Measurements from ENCODE around the gene SLC2A9.

SLC2A9 gene

DNA sequence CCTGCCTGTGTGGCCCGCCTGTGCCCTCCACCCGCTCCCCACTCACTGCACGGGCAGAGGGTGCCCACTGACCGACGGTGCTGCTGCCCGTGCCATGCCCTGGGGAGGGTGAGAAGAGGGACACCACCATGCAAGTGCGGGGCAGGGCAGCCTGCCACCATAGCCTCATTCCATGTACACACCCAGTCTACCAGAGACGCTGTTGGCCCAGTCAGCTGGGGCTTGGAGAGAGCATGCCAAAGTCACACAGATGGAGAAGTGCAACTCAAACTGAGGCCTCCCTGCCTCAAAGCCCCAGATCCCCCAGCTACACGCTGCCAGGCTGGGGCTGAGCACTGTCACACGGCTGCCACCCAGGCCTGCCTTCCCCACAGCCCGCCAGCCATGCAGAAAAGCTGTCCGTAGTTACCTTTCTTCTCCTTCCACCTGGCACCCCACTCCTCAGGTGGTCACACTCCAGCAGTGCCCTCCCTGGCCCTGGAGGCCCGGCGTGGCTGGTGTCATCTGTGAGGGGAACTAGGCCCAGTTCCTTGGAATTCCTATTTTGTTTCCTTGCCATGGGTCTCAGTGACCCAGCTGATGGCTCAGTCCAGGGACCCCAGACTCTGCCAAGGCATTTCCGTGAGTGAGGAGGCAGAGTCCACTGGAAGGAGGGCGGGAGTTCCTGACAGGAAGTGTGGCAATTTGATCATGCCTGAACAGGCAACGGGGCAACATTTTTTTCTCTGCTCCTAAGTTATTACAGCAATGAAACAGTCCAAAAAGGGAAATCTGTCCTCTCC lies at the start of gene SLC2A9:
Gene SLC2A9 (minus strand): TSS at position 627 of the 782 bp plus-strand sequence. CDS start 68 bp downstream, at position 559.
- no peak for DNase-seq (ENCODE audit: low read depth in 2 of 2, low spot score in 1 of 2)

GRCh38 chr4:10069075-10069642 lies 47.9 kb upstream of the SLC2A9 start:
- DNase-seq (ENCODE audit: low read depth in 2 of 2, low spot score in 1 of 2) = no peak

- no peak for DNase-seq (ENCODE audit: low read depth in 2 of 2, low spot score in 1 of 2)
These were observed 45.7 kb upstream of the SLC2A9 start for GRCh38 chr4:10066670-10067651.

DNA sequence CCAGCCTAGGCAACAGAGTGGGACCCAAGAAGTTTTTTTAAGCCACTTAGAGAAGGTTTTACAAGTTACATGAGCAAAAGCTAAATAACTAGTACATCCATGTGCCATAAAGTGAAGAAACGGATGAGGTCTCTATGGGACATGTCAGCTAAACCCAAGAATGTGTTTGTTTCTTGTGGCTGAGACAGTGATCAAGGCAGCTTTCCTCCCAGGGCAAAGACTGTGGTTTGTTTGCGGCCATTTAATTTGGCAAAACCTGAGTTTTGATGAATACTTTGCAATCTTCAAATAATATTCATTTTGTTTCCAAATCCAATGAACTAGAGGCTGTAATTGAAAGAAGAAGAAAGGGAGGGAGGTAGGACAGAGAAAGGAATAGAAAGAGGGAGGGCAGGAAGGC lies 44.9 kb upstream of the SLC2A9 start:
- DNase-seq (ENCODE audit: low read depth in 2 of 2, low spot score in 1 of 2) = no peak

GRCh38 chr4:10063544-10064300 lies 42.4 kb upstream of the SLC2A9 start:
- DNase-seq (ENCODE audit: low read depth in 2 of 2, low spot score in 1 of 2) = no peak

GRCh38 chr4:10061650-10062415 lies 40.5 kb upstream of the SLC2A9 start:
- DNase-seq (ENCODE audit: low read depth in 2 of 2, low spot score in 1 of 2) = no peak

DNA sequence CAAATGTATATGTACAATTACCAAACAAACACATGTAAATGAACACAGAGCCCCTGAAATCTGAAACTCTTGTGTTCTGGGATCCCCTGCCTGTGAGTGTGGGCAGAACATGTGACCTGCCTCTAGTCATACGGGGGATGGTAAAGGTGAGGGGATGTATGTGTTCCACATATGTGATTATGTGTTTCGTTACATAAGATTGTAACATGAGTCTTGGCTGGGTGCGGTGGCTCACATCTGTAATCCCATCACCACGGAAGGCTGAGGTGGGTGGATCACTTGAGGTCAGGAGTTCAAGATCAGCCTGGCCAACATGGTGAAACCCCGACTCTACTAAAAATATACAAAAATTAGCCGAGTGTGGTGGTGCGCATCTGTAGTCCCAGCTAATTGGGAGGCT lies 37.1 kb upstream of the SLC2A9 start:
- no peak for DNase-seq (ENCODE audit: low read depth in 2 of 2, low spot score in 1 of 2)

- DNase-seq (ENCODE audit: low read depth in 2 of 2, low spot score in 1 of 2) = no peak
These were observed 35.7 kb upstream of the SLC2A9 start for GRCh38 chr4:10057023-10057395.

- DNase-seq (ENCODE audit: low read depth in 2 of 2, low spot score in 1 of 2) = no peak
These were observed 35.2 kb upstream of the SLC2A9 start for GRCh38 chr4:10056334-10057022.

DNA sequence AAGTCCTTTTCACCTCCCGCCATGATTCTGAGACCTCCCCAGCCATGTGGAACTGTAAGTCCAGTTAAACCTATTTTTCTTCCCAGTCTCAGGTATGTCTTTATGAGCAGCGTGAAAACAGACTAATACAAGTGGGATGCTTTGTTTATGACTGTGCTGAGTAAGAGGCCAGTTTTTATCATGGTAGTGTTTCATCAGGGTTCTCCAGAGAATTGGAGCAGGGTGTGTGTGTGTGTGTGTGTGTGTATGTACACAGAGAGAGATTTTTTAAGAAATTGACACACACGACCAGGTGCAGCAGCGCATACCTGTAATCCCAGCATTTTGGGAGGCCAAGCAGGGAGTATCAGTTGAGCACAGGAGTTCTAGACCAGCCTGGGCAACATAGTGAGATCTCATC lies 34.6 kb upstream of the SLC2A9 start:
- DNase-seq (ENCODE audit: low read depth in 2 of 2, low spot score in 1 of 2) = no peak

DNA sequence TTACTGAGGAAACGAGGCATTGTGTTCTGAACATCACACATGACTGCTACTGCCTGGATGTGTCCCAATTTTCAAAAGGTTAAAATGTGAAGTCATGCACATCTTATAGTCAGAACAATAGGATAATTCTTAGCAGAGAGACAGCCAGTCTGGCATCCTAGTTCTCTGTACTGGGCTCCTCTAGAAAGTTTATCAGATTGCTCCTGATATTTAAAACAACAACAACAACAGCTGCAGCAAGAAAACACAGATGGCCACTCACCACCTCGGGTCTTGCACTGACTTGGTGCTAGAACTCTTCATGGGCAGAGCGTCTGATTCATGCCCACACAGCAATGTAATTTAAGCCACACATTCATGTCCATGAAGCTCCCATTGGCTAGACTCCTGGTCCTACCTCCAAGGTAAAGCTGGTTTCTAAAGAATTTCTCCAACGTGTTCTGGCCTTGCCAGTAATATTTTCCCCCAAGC lies 33.3 kb upstream of the SLC2A9 start:
- DNase-seq (ENCODE audit: low read depth in 2 of 2, low spot score in 1 of 2) = no peak

DNA sequence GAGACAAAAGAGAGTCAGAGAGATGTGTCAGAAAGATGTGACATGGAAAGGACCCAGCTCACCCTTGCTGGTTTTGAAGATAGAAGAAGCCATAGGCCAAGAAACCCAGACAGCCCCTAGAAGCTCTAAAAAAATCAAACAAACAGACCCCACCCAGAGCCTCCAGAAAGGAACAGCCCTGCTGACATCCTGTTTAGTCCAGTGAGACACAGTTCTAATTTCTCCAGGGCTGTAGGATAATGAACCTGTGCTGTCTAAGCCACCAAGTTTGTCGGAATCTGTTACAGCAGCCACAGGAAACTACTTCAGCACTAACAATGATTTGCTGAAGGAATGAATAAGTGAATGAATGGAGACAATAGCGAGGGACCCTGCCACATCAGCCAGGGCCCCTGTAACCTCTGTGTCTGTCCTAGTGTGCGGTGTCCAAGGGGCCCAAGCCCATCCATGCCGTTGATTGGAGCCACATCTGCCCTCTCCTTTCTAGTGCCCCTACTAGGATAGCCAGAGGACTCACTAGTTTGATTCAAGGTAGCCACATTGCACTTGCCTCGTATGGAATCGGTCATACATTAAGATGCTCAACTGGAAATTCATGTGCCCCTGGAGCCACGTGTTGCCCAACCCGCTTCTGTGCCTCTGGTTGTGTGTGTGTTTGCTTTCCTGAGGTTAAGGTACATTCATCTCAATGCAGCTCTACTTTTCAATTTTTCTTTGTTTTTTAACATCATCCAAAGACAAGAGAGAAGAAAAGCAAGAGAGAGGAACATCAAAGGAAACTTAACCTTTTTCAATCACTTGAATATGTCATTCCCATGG lies 32.5 kb upstream of the SLC2A9 start:
- DNase-seq (ENCODE audit: low read depth in 2 of 2, low spot score in 1 of 2) = no peak

DNA sequence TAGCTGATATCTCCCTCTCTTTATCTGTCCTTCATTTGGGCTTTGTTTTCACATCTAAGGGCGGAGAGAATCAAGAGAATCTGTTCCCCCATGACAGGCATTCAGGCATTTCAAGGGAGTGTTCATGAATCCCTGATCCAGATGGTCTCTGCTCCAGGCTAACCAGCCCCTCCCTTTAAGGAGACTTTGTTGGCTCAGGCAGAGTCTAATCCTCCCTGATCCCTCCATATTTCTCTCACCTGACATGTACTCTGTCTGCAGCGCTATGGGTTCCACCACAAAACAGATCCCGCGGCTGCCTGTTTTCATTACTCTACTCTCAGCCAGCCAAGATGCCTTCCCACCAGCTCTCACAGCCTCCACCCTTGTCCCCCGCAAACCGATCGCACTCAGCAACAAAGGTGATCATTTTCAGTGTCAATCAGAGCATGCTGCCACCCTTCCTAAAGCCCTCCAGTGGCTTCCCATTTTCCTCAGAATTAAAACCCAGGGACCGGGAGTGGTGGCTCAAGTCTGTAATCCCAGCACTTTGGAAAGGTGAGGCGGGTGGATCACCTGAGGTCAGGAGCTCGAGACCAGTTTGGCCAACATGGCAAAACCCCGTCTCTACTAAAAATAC lies 30.3 kb upstream of the SLC2A9 start:
- DNase-seq (ENCODE audit: low read depth in 2 of 2, low spot score in 1 of 2) = no peak

DNA sequence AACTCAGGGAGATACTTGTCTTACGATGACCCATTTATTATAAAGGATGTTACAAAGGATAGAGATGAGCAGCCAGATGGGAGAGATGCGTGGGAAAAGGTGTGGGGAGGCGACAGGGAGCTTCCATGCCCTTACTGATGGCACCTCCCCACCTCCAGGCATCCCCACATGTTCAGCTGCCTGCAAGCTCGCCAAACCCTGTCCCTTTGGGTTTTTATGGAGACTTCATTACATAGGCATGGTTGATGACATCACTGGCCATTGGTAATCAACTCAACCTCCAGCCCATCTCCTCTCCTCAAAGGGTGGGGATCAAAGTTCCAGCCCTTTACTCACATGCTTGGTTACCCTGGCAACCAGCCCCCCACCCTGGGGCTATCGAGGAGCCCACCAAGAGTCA lies 29.4 kb upstream of the SLC2A9 start:
- DNase-seq (ENCODE audit: low read depth in 2 of 2, low spot score in 1 of 2) = no peak

DNA sequence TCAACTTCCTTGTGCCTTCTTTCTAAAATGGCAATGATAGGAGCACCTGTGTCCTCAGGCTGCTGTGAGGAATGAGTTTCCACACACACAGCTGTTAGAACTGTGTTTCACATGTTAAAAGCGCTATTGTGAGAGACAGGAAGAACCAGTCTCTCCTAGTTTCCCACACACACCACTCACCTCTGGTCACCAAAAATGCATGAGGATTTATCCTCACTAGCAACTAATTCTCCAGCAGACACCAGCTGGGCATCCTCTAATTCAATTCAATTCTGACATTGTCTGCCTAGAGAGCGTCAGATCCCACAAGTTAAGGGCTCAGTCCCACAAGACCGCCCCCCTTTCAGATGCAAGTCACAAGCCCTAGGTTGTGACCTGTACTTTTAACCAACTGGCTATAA lies 29.0 kb upstream of the SLC2A9 start:
- DNase-seq (ENCODE audit: low read depth in 2 of 2, low spot score in 1 of 2) = no peak

GRCh38 chr4:10048941-10049697 lies 27.8 kb upstream of the SLC2A9 start:
- DNase-seq (ENCODE audit: low read depth in 2 of 2, low spot score in 1 of 2) = no peak

GRCh38 chr4:10047967-10048366 lies 26.7 kb upstream of the SLC2A9 start:
- no peak for DNase-seq (ENCODE audit: low read depth in 2 of 2, low spot score in 1 of 2)

GRCh38 chr4:10046471-10046870 lies 25.2 kb upstream of the SLC2A9 start:
- DNase-seq (ENCODE audit: low read depth in 2 of 2, low spot score in 1 of 2) = no peak
